Mucosa of descending colon (tissue), 3 donors: ENCODE data around the gene APBB1. TPM values are rescaled to one million over a fixed set of nuclear protein-coding genes. Genes with fewer than 3 reads are reported as not detected.

Experiments
- ATAC-seq: fragments of 200-7000 bp; cut with Tn5 transposase; one replicate; pipeline ENCODE4 v1.9.1; 2020; ENCODE audit warnings: mild to moderate bottlenecking, moderate library complexity
- DNase-seq, 3 donors: peaks; one replicate each; pipeline ENCODE4 v3.0.0-alpha.2; 2020
- H3K36me3 ChIP-seq: fragments of 200-600 bp; one replicate; pipeline ENCODE4 v1.8.0; 2021; ENCODE audit warnings: low read depth, mild to moderate bottlenecking
- H3K4me1 ChIP-seq: fragments of 200-600 bp; one replicate; pipeline ENCODE4 v1.8.0; 2021; ENCODE audit warnings: low read depth, mild to moderate bottlenecking
- H3K4me3 ChIP-seq: fragments of 200-600 bp; one replicate; pipeline ENCODE4 v1.8.0; 2021; ENCODE audit warnings: mild to moderate bottlenecking
- H3K9me3 ChIP-seq: fragments of 200-600 bp; one replicate; pipeline ENCODE4 v1.8.0; 2021; ENCODE audit warnings: mild to moderate bottlenecking
- CTCF ChIP-seq: fragments of 200-600 bp; IDR thresholded peaks from one replicate; pipeline ENCODE4 v1.8.0; 2022; ENCODE audit warnings: antibody characterized with exemption, mild to moderate bottlenecking
- intact Hi-C, 2 donors: fragments of 100-400 bp; cut with DNase I in 1 of 2; cut with micrococcal nuclease in 1 of 2; formaldehyde crosslinking; loops; one replicate each; pipeline versions ENCODE4 v1.11.0 to v1.11.1; 2022; cut with DNase I, micrococcal nuclease
- total RNA-seq, 3 donors: library from RNA; stranded (reverse); fragmentation: NEBNext Ultra II Directional in 2 of 3; extraction: Animal tissue kit (Norgen Biotek cat#: 25700) in 2 of 3; gene quantifications; one replicate each; pipeline versions ENCODE4 v1.2.1 to v1.2.4, GENCODE V29; 2021 to 2023
- donor health status: DM: no; HTN: no; CAD: no; lungs with moderate emphysema.
- donor health status: DM: no; HTN: no; CAD: no.
- donor health status: DM: no; HTN: yes; CAD: no.

APBB1 gene
- total RNA-seq, 3 donors from 2014 or later = 5.2 to 64.7 (median 8.3) TPM

- intact Hi-C loops = no loop called here
- Histone ChIP-seq H3K4me3 (no peak overlapping the region), H3K9me3 (no peaks in the 10 kb centered on the region), H3K36me3 (no peaks in the 10 kb centered on the region), H3K4me1 (no peaks in the 10 kb centered on the region)
- ATAC-seq (no peak), DNase-seq (no peak)
- TF ChIP-seq CTCF = no peak
Observed at GRCh38 chr11:6362185-6362872, 56.6 kb downstream of the APBB1 start.

GRCh38 chr11:6360183-6360582, 58.7 kb downstream of the APBB1 start:
- TF ChIP-seq CTCF = no peak
- H3K4me1 ChIP-seq = no peaks in the 10 kb centered on the region
- ATAC-seq = no peak
- H3K9me3 ChIP-seq = no peaks in the 10 kb centered on the region
- intact Hi-C loops = no loop called here
- no peak overlapping the region for H3K4me3 ChIP-seq
- no peak for DNase-seq
- no peaks in the 10 kb centered on the region for H3K36me3 ChIP-seq

- no peaks in the 10 kb centered on the region for H3K9me3 ChIP-seq
- no peak for TF ChIP-seq CTCF
- H3K4me1 ChIP-seq = no peaks in the 10 kb centered on the region
- peak; percentile 36 for ATAC-seq
- no peaks in the 10 kb centered on the region for H3K36me3 ChIP-seq
- H3K4me3 ChIP-seq = no peak overlapping the region
- DNase-seq = peak in 1 of 3 donors; percentile 35
- intact Hi-C loops = loop anchor here in 1 of 2 donors (10.0 kb wide), 1 partner anchor 332 kb away; no protein-coding TSS in a partner anchor
Observed at GRCh38 chr11:6357222-6357621, 61.7 kb downstream of the APBB1 start.

- no peaks in the 10 kb centered on the region for H3K4me1 ChIP-seq
- H3K4me3 ChIP-seq = no peak overlapping the region
- intact Hi-C loops = loop anchor here in 1 of 2 donors (10.0 kb wide), 1 partner anchor 332 kb away; no protein-coding TSS in a partner anchor
- TF ChIP-seq CTCF = no peak
- H3K36me3 ChIP-seq = no peaks in the 10 kb centered on the region
- DNase-seq = no peak
- H3K9me3 ChIP-seq = no peaks in the 10 kb centered on the region
- ATAC-seq = no peak
Observed at GRCh38 chr11:6356503-6357055, 62.3 kb downstream of the APBB1 start.

GRCh38 chr11:6354651-6355485, 64.0 kb downstream of the APBB1 start:
- Histone ChIP-seq H3K4me3 (no peak overlapping the region), H3K36me3 (no peaks in the 10 kb centered on the region), H3K4me1 (no peaks in the 10 kb centered on the region), H3K9me3 (no peaks in the 10 kb centered on the region)
- no peak for TF ChIP-seq CTCF
- ATAC-seq (no peak), DNase-seq (no peak)
- intact Hi-C loops = loop anchor here in 1 of 2 donors (10.0 kb wide), 1 partner anchor 330 kb away; no protein-coding TSS in a partner anchor
